Motor neuron (in vitro differentiated cells): ENCODE results near the gene MYL12A. TPM values are rescaled to one million over a fixed set of nuclear protein-coding genes. Genes with fewer than 3 reads are reported as not detected.
"Not testable (repeated sequence)": the region's sequence is repeated elsewhere in the genome, so short reads cannot be mapped to it uniquely, and the experiment has no call there.

Experiments
- ATAC-seq, 8 experiments: fragments of 200-7000 bp; cut with Tn5 transposase; replicated peaks in 6 of 8; 2 replicates each; pipeline ENCODE4 v1.8.0; 2021; ENCODE audit warnings: mild to moderate bottlenecking in 8 of 8, moderate library complexity in 8 of 8
- H3K27ac ChIP-seq, 2 donors: fragments of 250-450 bp; sonication (Bioruptor Pico); 2 replicates each; pipeline ENCODE4 v1.9.0; 2021; ENCODE audit warnings: antibody characterized with exemption in 2 of 2, mild to moderate bottlenecking in 2 of 2, moderate library complexity in 1 of 2
- H3K4me1 ChIP-seq, 2 donors: fragments of 250-450 bp; sonication (Bioruptor Pico); replicated peaks in 1 of 2; 2 replicates each; pipeline ENCODE4 v1.6.1; 2021; ENCODE audit warnings: antibody characterized with exemption in 2 of 2, mild to moderate bottlenecking in 2 of 2, moderate library complexity in 1 of 2
- H3K4me3 ChIP-seq, 5 donors: fragments of 250-450 bp; sonication (Bioruptor Pico); 2 replicates each; pipeline ENCODE4 v1.9.0; 2021; ENCODE audit warnings: antibody characterized with exemption in 5 of 5, mild to moderate bottlenecking in 5 of 5, moderate library complexity in 4 of 5
- WGBS, 10 experiments: fragments of 450-650 bp; shearing (Covaris generic); methylation state at CpG; one replicate each; pipeline ENCODE4 v1.0.0; 2022; 5-methylcytosine and 5-hydroxymethylcytosine counted together
- in situ Hi-C, 9 experiments: fragments of 400-800 bp; cut with MboI; loops; one replicate each; pipeline ENCODE4 v1.15.0; 2021; ENCODE audit warnings: low sequenced_read_pairs in 9 of 9, low pct_unique_long_range_greater_than_20kb in 2 of 9; ENCODE audit not compliant: unreplicated experiment in 9 of 9
- total RNA-seq, 8 experiments: library from RNA; unstranded; fragments of 300-600 nt; gene quantifications; 2 replicates each; pipeline versions ENCODE4 v1.2.3 to v1.2.4, GENCODE V29; 2022

MYL12A gene
- total RNA-seq, 8 experiments from 2014 or later: 38.2 to 364 (median 145) TPM

DNA sequence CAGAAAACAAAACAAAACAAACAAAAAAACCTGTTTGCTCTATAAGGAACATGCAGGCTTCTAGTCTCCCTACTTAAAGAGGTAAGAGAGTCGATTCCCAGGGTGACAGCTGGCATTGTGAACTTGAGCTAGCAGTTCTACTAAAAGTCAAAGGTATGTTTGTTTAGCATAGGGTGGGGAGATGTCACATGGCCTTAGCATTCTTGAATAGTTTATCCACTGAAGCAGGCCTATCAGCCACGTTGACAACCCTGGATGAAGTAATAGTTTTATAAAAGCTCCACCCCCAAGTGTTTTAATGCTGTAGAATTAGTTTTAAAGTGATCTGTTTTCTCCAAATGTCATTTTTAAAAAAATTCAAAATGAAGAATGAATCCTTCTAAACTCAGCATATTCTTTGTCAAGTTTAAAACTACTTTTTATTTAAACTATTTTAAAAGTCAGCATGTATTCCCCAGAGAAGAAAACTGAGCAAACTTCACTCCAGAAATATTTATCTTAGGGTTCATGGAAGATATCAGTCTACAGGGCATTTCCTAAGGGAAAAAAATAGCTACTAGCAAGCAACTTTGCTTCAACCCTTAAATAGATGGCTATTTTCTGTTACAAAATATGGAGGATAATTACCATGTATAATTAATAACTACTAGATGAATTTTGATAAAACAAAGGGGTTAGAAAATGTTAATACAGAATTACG lies 29.5 kb upstream of the MYL12A start:
- H3K4me3 ChIP-seq: no peak overlapping the region
- in situ Hi-C loops: no loop called here
- ATAC-seq: peak in 4 of 8 experiments; percentile 32 to 98 (median 87)

DNA sequence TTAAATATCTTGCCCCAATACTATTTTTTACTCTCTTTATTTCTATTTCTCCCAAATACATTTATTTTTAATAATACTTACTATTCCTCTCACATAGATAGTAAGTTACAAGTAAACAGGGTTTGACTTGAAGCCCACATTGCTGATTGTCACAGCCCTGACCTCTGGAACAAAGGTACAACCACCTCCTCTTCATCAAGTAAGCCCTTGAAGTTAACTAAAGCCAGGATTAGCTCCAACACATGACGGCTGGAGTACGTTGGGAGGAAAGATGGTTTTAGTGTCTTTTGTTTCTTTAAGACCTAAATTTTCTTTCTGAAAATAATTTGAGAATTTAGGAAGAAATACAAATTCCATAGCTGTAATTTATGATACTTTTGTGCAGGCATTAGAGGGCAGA lies 28.8 kb upstream of the MYL12A start:
- Histone ChIP-seq H3K4me1 (peaks cover 0 to 6% of the 10 kb centered on the region in 2 donors), H3K4me3 (no peak overlapping the region), H3K27ac (no peak overlapping the region)
- in situ Hi-C loops: no loop called here
- no peak for ATAC-seq
- 65 to 100% (median 90%) methylated on average over 2 of the region's 2 CpGs; no CpG with 5 or more reads in 2 of the 10 experiments for WGBS, 10 experiments

More for the DNA sequence above, 29.5 kb upstream of the MYL12A start:
- peaks cover 0 to 6% of the 10 kb centered on the region in 2 donors for H3K4me1 ChIP-seq
- H3K27ac ChIP-seq: no peak overlapping the region
- WGBS, 10 experiments: 14 to 80% (median 57%) methylated on average over 2 to 3 of the region's 3 CpGs

DNA sequence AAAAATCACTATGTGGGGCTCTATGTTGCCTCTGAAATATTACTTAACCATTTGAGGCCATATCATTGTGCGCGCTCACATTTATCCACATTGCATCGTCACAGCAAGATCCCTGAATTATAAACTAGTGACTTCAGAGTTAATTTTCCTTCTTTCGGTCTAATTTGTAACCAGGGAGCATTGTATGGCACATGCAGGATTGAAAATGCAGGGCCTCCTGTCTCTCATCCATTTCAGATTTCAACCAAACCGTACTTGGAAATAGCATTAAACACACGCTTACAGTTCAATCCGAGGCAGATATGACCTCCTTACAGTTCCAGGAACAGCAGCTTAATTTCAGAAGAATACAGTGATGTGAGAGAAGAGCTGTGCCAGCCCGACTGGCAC lies 28.4 kb upstream of the MYL12A start:
- Histone ChIP-seq H3K4me1 (peaks cover 0 to 6% of the 10 kb centered on the region in 2 donors), H3K4me3 (no peak overlapping the region), H3K27ac (no peak overlapping the region)
- ATAC-seq: no peak
- 66 to 94% (median 88%) methylated on average over 3 to 8 of the region's 8 CpGs; no CpG with 5 or more reads in 2 of the 10 experiments for whole genome bisulfite sequencing, 10 experiments
- in situ Hi-C loops: no loop called here

DNA sequence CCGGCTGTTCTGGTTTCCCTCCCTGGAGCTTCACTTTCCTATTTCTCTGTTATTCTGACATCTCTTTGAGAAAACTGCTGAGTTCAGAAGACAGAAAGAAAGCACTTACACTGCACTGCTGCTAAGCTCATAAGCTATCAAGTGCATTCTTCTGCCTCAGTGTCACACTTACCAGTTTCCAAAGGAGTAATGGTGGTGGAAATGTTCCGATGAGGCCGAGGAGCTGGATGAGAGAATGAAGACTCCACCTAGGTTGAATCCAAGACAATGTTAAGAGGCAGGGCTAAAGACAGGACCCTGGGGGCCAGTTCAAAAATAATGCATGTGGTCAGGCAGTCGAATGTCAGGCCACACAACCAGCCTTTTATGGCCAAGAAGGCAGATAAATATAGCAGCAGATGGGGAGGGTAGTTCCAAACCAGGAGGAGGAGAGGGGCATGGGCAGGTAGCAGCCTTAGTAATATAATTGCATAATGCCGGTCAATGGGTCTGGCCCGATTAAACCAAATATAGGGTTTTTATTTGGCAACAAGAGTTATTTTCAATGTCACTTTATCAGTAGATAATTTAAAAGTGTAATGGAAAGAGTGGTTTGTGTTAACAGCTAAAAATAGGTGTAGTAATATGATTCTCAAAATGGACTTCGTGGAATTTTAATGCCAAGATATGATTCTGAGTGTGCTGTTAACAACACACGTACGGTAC lies 27.8 kb upstream of the MYL12A start, which contains the start of gene MYOM1:
MYOM1 (minus strand) TSS at position 338 of the 705 bp plus-strand sequence. CDS start 4,745 bp downstream, outside the sequence.
- no peak for ATAC-seq
- in situ Hi-C loops: no loop called here
- H3K4me3 ChIP-seq: no peak within 1 kb of the TSS
- WGBS, 10 experiments: 65 to 100% (median 86%) methylated on average over 2 to 9 of the region's 9 CpGs
- no peak within 1 kb of the TSS for H3K27ac ChIP-seq
- peaks cover 0 to 6% of the 10 kb centered on the region in 2 donors for H3K4me1 ChIP-seq

DNA sequence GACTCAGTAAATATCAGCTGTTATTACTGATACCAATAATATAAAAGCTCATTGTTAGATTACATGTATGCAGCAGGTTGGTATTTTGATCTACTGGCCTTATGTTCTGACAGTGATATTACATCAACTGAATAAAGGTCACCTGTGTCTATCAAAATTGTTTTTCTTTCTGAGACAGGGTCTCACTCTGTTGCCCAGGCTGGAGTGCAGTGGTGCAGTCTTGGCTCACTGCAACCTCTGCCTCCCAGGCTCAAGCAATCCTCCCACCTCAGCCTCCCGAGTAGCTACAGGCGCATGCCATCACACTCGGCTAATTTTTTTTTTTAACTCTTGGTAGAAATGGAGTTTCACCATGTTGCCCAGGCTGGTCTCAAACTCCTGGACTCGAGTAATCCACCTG lies 26.7 kb upstream of the MYL12A start:
- in situ Hi-C loops, H3K4me3 ChIP-seq, H3K27ac ChIP-seq, H3K4me1 ChIP-seq, ATAC-seq: not testable (repeated sequence)
- WGBS, 10 experiments: 0 to 100% (median 93%) methylated on average over 1 to 3 of the region's 4 CpGs; no CpG with 5 or more reads in 1 of the 10 experiments

DNA sequence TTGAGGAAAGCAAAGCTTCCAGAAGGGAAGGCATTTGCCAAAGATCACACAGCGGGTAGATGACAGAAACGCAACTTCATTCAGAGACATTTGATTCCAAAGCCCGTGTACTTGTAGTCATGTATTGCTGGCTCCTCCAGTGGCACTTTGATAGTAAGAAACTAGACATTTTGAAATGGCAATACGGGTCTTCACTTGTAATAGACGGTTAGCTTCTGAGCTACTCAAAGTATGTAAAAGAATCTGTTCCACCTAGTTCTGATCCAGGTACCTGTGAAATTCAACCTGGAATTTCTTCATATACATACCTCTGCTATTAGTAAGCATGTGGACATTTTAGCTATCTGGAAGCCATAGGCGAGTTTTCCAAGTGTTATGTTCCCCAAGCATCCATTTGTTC lies 26.1 kb upstream of the MYL12A start:
- whole genome bisulfite sequencing, 10 experiments: 0 to 100% (median 79%) methylated on average over 1 to 6 of the region's 6 CpGs; no CpG with 5 or more reads in 1 of the 10 experiments
- in situ Hi-C loops: no loop called here
- Histone ChIP-seq H3K27ac (no peak overlapping the region), H3K4me3 (no peak overlapping the region), H3K4me1 (peaks cover 0 to 6% of the 10 kb centered on the region in 2 donors)
- ATAC-seq: no peak

DNA sequence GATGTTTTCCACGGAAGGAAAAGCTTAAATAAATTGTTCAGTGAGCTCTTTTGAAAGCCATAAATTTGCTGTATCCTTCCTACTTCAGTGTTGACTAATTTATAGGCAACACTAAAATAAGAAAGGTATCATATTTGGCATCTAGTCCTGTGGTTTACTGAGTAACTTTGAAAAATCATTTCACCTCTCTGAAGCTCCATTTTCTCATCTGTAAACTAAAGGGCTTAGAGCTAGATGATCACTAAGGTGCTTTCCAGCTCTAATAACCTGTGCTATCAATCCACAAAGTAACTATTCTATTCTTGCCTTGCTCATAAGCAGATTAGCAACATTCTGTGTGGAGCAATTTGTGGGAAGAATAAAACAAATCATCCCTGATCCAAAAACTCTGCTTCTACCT lies 24.2 kb upstream of the MYL12A start:
- Histone ChIP-seq H3K27ac (no peak overlapping the region), H3K4me3 (no peak overlapping the region), H3K4me1 (peaks cover 0 to 6% of the 10 kb centered on the region in 2 donors)
- in situ Hi-C loops: no loop called here
- ATAC-seq: no peak
- WGBS, 10 experiments: 64 to 100% (median 76%) methylated on average over 1 of the region's 1 CpG; no CpG with 5 or more reads in 2 of the 10 experiments

DNA sequence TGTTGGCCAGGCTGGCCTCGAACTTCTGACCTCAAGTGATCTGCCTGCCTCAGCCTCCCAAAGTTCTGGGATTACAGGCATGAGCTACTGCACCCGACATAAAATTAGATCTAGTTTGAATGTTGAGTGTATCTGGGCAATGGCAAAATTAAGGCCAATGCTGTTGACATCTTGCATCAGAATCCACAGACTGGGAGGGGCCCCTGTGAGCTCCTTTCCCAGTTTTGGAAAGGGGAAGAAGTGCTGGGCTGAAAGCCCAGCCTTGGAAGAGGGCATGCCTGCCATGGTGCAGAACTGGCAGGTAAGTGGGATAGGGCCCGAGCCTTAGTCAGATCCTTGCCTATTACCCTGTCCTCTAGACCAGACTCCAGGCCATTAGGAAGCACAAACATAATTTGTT lies 23.4 kb upstream of the MYL12A start:
- no peak overlapping the region for H3K27ac ChIP-seq
- WGBS, 10 experiments: 34 to 100% (median 50%) methylated on average over 1 to 3 of the region's 3 CpGs; no CpG with 5 or more reads in 5 of the 10 experiments
- in situ Hi-C loops: no loop called here
- H3K4me3 ChIP-seq: no peak overlapping the region
- ATAC-seq: no peak
- peaks cover 0 to 5% of the 10 kb centered on the region in 2 donors for H3K4me1 ChIP-seq

DNA sequence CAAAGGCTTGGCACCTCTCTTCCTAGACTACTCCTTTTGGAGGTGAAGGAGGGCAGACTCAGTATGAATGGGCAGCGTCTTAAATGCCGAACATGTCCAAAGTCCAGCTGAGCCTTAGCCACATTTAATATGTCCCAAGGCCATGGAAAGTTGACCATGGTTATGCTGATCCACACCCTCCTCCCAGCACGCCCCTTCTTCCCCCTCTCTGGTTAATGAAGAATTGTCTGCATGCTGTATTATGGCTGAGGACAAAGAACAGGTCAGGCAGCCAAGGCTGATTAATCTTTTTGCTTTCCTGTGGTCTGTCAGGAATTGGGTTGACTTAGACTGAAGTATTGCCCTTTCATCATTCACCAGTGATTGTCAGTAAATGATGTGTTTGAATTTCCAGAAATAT lies 22.0 kb upstream of the MYL12A start:
- in situ Hi-C loops: loop anchor here in 5 of 9 experiments (25.0 kb wide), 1 partner anchor 288 kb away; no protein-coding TSS in a partner anchor
- no peak overlapping the region for H3K27ac ChIP-seq
- H3K4me3 ChIP-seq: no peak overlapping the region
- peak in 2 of 8 experiments; percentile 75 to 79 for ATAC-seq
- 0 to 100% (median 83%) methylated on average over 1 to 3 of the region's 3 CpGs; no CpG with 5 or more reads in 5 of the 10 experiments for WGBS, 10 experiments
- no peaks in the 10 kb centered on the region for H3K4me1 ChIP-seq

DNA sequence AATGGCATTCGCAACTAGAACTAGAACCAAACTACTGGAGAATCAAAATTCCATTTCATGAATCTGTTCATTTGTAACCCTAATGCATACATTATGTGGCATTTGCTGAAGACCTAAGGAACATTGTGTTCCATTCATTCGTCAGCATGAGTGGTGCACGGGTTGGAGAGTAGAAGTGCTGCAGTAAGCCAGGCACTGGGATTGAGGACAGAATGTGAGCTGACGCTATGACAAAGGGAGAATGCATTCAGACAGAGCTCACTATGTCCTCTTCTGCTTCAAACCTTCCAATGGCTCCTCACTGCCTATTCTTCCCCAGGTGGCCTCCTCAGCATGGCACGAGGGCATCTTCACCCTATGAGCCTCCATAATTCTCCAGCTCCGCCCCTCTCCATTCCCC lies 21.6 kb upstream of the MYL12A start:
- Histone ChIP-seq H3K4me3 (no peak overlapping the region), H3K27ac (no peak overlapping the region), H3K4me1 (no peaks in the 10 kb centered on the region)
- 50 to 100% (median 92%) methylated on average over 1 to 4 of the region's 6 CpGs; no CpG with 5 or more reads in 1 of the 10 experiments for WGBS, 10 experiments
- in situ Hi-C loops: loop anchor here in 5 of 9 experiments (25.0 kb wide), 1 partner anchor 289 kb away; no protein-coding TSS in a partner anchor
- ATAC-seq: no peak

DNA sequence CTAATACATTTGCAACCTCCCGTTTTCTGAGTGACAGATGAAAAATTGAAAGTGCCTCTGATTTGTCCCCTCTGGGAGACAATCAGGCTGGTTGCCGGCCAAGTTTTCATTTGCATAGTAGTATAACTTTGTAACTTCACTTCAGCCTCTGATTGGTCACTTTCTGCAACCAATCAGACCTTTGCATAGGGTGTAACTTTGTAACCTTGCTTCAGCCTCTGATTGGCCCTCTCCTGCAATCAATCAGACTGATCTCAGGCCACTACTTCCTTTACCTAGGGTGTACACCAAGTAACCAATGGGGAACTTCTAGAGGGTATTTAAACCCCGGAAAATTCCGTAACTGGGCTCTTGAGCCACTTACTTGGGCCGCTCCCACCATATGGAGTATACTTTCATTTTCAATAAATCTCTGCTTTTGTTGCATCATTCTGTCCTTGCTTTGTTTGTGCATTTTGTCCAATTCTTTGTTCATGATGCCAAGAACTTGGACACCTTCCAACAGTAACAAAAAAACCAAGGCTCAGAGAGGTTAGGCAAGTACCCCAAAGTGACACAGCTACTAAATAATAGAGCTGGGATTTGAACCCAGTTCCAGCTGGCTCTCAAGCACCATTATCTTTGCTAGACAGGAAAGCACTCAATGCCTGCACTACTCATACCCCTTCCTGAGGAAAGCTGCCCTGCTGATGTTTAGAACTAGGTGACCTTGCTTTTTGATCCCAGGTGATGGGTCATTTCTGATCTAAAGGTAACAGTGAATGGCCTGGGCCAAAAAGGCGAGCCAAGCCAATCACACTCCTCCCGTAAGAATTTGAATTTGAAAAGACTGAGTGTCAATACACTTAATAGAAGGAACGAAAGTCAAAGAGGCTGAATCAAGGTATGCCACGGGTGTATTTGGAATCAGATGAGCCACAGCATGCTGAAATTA lies 16.9 kb upstream of the MYL12A start:
- in situ Hi-C loops: loop anchor here in 5 of 9 experiments (25.0 kb wide), 1 partner anchor 293 kb away; no protein-coding TSS in a partner anchor
- Histone ChIP-seq H3K27ac (no peak overlapping the region), H3K4me3 (no peak overlapping the region), H3K4me1 (no peaks in the 10 kb centered on the region)
- peak in 3 of 8 experiments; percentile 39 to 89 (median 86) for ATAC-seq
- 56 to 100% (median 79%) methylated on average over 2 to 8 of the region's 9 CpGs for WGBS, 10 experiments

DNA sequence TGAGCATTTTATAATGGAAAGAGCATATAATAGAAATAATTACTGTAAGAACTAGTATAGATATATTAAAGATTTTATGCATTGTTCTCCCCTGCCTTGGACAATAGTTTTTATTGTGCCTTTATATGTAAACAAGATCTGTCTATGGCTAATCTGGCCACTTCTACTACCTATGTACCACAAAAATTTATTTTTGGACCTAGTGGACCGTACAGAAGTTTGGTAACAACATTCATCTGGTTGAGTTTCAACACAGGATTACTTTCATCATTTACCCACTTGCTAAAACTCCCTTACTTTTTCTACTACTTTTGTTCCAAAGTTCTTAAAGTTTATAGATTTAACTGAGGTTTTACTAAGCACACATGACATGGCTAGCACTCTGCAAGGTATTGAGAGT lies 14.6 kb upstream of the MYL12A start:
- Histone ChIP-seq H3K4me3 (no peak overlapping the region), H3K27ac (no peak overlapping the region), H3K4me1 (no peaks in the 10 kb centered on the region)
- 75 to 100% (median 86%) methylated on average over 1 of the region's 1 CpG; no CpG with 5 or more reads in 3 of the 10 experiments for WGBS, 10 experiments
- no peak for ATAC-seq
- in situ Hi-C loops: loop anchor here in 5 of 9 experiments (25.0 kb wide), 1 partner anchor 296 kb away; no protein-coding TSS in a partner anchor
